Stimulated activated CD4-positive, alpha-beta T cell treated with anti-CD3 and anti-CD28 coated beads, Interleukin-2, amount 100 ng/mL, for 48 hours (primary cell): ENCODE data around the gene METRN.

ENCODE experiments used
- DNase-seq, 2 donors: peaks; one replicate each; pipeline ENCODE4 v3.0.0-alpha.2; 2020

METRN gene

GRCh38 chr16:761625-762513 is 47.0 kb downstream of the METRN start:
- DNase-seq = no peak

DNA sequence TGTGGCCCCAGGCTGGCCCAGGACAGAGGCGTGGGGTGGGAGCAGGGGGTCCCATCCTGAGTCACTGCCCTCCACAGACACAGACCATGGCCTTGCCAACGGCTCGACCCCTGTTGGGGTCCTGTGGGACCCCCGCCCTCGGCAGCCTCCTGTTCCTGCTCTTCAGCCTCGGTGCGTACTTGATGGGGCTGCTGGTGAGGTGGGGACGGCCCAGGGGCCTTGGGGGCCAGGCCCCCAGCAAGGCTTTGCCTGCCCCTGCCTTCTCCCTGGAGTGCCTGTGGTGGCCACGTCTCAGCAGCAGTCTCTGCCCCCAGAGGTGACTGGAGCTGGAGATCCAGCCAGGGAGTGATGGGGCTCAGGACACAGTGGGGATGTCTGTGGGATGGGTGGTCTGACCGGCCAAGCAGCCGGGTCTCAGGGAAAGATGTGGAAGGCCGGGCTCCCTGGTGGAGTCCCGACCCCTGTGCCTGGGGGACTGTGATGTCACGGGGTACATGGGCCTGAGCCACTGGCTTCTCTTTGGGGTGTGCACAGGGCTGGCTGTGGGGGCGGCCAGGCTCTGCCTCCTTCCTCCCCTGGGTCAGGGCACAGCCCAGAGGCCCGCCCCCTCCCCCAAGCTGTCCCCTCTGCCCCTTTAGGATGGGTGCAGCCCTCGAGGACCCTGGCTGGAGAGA is 47.8 kb downstream of the METRN start:
- no peak for DNase-seq

DNA sequence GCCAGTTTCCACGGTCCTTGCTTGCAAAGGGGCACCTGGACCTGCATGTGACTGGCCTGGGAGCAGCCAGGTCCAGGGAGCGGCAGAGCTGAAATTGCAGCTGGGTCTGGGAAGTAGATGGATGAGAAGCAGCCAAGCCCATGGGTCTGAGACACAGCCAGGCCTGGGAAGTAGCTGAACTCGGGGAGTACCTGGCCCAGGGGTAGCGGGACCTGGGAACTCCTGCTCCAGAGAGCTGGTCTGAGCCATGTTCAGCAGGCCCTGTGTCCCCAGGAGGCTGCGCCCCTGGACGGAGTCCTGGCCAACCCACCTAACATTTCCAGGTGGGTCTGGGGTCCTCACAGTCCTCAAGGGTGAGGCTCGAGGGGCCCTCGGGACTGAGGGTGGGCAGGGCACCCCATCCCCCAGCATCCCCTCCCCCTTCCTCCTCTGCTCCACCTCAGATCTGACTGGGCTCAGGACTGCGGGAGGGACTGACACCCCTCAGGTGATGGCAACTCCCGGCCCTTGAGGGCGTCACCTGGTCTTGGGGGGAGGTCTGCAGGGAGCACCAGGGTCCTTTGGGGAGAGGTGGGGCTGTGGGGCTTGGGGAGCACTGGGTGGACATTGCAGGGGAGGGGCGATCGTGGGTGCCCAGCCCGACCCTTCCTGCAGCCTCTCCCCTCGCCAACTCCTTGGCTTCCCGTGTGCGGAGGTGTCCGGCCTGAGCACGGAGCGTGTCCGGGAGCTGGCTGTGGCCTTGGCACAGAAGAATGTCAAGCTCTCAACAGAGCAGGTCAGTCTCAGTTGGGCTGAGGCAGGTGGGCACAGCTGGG is 48.7 kb downstream of the METRN start:
- DNase-seq = no peak

- DNase-seq = no peak
Observed at GRCh38 chr16:764184-764750, 49.3 kb downstream of the METRN start.

DNA sequence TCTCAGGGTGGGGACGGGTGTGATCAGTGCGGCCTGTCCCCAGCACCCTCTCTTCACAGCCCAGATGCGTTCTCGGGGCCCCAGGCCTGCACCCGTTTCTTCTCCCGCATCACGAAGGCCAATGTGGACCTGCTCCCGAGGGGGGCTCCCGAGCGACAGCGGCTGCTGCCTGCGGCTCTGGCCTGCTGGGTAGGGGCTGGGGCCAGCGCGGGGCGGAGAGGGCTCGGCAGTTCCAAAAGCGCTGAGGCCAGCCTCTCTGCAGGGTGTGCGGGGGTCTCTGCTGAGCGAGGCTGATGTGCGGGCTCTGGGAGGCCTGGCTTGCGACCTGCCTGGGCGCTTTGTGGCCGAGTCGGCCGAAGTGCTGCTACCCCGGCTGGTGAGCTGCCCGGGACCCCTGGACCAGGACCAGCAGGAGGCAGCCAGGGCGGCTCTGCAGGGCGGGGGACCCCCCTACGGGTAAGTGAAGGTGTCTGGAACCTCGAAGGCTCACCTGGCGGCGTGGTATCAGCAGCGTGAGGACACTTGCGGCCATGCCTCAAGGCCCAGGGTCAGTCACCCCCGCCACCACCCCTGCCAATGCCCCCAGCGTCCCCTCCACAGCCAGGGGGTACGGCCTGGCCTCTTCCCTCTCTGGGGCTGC is 50.0 kb downstream of the METRN start:
- no peak for DNase-seq

GRCh38 chr16:765488-765865 is 50.6 kb downstream of the METRN start:
- no peak for DNase-seq

DNA sequence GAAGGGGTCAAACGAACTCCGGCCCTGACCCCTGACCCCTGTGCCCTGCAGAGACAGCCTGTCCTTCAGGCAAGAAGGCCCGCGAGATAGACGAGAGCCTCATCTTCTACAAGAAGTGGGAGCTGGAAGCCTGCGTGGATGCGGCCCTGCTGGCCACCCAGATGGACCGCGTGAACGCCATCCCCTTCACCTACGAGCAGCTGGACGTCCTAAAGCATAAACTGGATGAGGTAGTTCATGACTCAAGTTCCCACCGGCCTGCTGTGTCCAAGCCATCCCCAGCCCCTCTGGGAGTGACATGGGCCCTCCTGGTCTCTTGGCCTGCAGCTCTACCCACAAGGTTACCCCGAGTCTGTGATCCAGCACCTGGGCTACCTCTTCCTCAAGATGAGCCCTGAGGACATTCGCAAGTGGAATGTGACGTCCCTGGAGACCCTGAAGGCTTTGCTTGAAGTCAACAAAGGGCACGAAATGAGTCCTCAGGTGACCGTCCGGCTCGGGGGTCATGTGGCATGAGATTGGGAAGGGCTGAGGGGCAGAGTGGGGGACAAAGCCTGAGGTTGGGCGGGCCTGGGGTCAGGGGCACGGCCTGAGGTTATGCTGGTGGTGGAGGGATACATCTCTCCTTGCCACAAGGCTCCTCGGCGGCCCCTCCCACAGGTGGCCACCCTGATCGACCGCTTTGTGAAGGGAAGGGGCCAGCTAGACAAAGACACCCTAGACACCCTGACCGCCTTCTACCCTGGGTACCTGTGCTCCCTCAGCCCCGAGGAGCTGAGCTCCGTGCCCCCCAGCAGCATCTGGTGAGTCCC is 51.3 kb downstream of the METRN start:
- no peak for DNase-seq

DNA sequence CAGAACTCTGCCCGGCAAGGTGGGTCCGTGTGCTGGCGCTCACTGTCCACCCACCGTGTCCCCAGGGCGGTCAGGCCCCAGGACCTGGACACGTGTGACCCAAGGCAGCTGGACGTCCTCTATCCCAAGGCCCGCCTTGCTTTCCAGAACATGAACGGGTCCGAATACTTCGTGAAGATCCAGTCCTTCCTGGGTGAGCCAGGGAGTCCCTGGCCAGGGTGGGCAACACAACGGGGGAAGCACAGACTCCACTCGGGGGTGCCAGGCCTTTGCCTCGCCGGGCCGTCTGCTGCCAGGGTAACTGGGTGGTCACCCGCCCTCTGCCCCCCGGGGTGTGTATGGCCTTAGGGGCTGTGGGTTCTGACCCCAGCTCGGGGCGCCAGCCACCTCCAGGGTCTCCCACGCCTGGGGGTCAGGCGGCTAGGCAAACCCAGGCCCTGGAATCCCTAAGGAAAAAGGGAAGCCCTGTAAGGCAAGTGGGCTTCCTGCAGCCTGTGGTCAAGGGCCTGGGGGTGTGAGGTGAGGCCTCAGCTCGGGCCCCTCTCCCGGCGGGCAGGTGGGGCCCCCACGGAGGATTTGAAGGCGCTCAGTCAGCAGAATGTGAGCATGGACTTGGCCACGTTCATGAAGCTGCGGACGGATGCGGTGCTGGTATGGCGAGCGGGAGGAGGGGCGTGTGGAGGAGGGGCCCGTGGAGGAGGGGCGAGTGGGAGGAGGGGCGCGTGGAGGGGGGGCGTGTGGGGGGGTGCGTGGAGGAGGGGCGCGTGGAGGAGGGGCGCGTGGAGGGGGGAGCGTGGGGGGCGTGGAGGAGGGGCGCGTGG is 52.1 kb downstream of the METRN start:
- no peak for DNase-seq

GRCh38 chr16:767743-768235 is 52.9 kb downstream of the METRN start:
- DNase-seq = no peak

GRCh38 chr16:768428-768827 is 53.5 kb downstream of the METRN start:
- no peak for DNase-seq
